Gastrocnemius medialis (tissue), 4 donors: ENCODE results near the gene RCSD1.

Experiments used
- CTCF ChIP-seq, 5 experiments: fragments of 450-650 bp in 3 of 5; fragments of 200-600 bp in 2 of 5; sonication (generic) in 2 of 5; IDR thresholded peaks in 4 of 5; conservative IDR thresholded peaks in 1 of 5; 1 replicate in 4 of 5; 2 replicates in 1 of 5; pipeline ENCODE4 v1.5.1; 2016 to 2019; ENCODE audit warnings: antibody characterized with exemption in 5 of 5, mild to moderate bottlenecking in 3 of 5, moderate library complexity in 3 of 5
- POLR2A ChIP-seq, 2 donors: fragments of 450-650 bp; IDR thresholded peaks; one replicate each; pipeline ENCODE4 v1.6.1; 2017; ENCODE audit warnings: antibody characterized with exemption in 2 of 2, mild to moderate bottlenecking in 2 of 2, moderate library complexity in 2 of 2

GRCh38 chr1:167645140-167645541, 15.1 kb downstream of the RCSD1 start:
- TF ChIP-seq CTCF (IDR thresholded peaks at IDR 0.05 in 4 of 5, conservative IDR thresholded peaks at IDR 0.05 in 1 of 5) (no peak), POLR2A (IDR thresholded peaks at IDR 0.05) (no peak)
